ENCODE measurements around the gene GOLT1A.

DNA sequence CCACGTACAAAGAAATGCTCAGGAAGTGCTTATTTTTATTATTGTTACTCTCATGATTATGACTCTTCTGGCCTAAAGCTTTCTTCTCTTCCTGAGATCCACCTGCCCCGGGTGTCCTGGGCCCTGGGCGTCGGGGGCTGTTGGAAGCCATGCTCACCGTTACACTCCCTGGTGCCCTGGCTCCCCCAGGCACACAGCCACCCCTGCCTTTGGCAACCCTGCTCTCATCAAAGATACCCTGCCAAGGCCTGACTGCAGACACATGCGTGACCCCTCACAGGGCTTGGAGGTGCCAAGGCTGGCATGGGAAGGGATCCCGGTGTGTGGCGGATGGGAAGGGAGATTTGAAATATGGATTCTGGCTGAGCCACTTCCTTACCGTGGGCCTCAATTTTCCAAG lies 14.2 kb downstream of the GOLT1A start:
- no peak for TF ChIP-seq CTCF (conservative IDR thresholded peaks at IDR 0.05; ENCODE audit: low read length)
- TF ChIP-seq EZH2phosphoT487 (IDR thresholded peaks at IDR 0.05; ENCODE audit: borderline replicate concordance), result no peak
